ENCODE measurements around the gene LEKR1. TPM values are rescaled to one million over a fixed set of nuclear protein-coding genes. Genes with fewer than 3 reads are reported as not detected.

LEKR1 gene
- total RNA-seq (1 to 10 TPM in 1 of 2 donors, under 1 TPM in 1; 0.76 to 1.6 TPM), polyA plus RNA-seq (ENCODE audit: insufficient read length in 6 of 6) (1 to 10 TPM; 1.6 to 3.8 (median 2.3) TPM)
- long read RNA-seq, donor 1, partial matches to known transcripts, result 0 of 1 reads
- long read RNA-seq, donor 1, other reads (novel, unspliced or antisense), result 0 of 1 reads
- long read RNA-seq, donor 2, result 0 reads
- long read RNA-seq, donor 3, result 0 reads
- long read RNA-seq, donor 4, partial matches to known transcripts, result 0 of 1 reads
- long read RNA-seq, donor 4, other reads (novel, unspliced or antisense), result 1 of 1 reads
- long read RNA-seq, donor 5, result 0 reads
- long read RNA-seq, donor 6, result 0 reads
- long read RNA-seq, donor 7, result 0 reads
- long read RNA-seq, donor 8, partial matches to known transcripts, result 0 of 1 reads
- long read RNA-seq, donor 8, other reads (novel, unspliced or antisense), result 0 of 1 reads
- long read RNA-seq, donor 9, result 0 reads
- long read RNA-seq, donor 10, partial matches to known transcripts, result 0 of 1 reads
- long read RNA-seq, donor 10, other reads (novel, unspliced or antisense), result 1 of 1 reads
- long read RNA-seq, donor 11, result 0 reads
- long read RNA-seq, donor 12, result 0 reads

DNA sequence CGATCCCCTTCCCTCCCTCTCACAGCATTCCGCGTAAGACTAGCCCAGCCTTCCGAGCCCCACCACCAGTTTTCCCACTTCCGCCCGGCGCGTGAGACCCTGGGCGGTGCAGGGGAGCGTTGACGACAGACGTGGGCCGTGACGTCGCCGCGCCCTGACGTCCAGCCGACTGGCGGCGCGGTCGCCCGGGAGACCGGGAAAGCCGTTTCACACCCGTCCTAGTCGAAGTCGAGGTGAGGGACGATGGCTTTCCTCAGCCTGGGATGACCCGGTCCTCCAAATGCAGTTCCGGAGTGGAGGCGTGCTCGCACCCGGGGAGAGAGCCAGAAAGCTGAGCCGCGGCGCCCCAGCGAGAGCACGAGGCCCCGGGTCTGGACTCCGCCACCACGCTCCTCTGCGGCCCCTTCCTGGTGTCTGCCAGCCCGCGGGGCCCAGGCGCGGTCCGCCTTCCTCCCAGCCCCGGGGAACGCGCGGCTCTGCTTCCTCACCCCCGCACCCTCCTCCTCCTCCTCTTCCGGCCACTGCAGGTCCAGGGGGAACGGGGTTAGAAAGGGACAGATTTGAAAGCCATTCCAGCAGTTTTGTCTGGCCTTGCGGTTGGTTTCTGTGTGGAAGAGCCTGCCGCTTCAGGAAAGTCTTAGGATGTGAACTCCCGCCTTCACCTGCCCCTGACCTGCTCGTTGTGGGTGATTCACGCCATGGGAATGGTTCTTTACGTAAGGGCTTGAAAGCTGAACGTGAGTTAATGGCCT lies at the start of gene LEKR1:
Gene LEKR1, plus strand, starts transcription at position 210 of the 752 bp plus-strand sequence. CDS start 2,977 bp downstream, outside the sequence.
- H3K27ac ChIP-seq, result peak within 1 kb of the TSS; percentile 92 to 94
- H3K27me3 ChIP-seq, result no peaks in the 10 kb centered on the region
- H3K4me3 ChIP-seq, result peak within 1 kb of the TSS; percentile 66 to 69
- DNase-seq (peak; percentile 84 to 96 (median 93)), ATAC-seq (peak; percentile 96)
- no peaks in the 10 kb centered on the region for H3K36me3 ChIP-seq
- TF ChIP-seq, protein P1, sequence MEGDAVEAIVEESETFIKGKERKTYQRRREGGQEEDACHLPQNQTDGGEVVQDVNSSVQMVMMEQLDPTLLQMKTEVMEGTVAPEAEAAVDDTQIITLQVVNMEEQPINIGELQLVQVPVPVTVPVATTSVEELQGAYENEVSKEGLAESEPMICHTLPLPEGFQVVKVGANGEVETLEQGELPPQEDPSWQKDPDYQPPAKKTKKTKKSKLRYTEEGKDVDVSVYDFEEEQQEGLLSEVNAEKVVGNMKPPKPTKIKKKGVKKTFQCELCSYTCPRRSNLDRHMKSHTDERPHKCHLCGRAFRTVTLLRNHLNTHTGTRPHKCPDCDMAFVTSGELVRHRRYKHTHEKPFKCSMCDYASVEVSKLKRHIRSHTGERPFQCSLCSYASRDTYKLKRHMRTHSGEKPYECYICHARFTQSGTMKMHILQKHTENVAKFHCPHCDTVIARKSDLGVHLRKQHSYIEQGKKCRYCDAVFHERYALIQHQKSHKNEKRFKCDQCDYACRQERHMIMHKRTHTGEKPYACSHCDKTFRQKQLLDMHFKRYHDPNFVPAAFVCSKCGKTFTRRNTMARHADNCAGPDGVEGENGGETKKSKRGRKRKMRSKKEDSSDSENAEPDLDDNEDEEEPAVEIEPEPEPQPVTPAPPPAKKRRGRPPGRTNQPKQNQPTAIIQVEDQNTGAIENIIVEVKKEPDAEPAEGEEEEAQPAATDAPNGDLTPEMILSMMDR (IDR thresholded peaks at IDR 0.05), result no peak
- intact Hi-C loops (cut with DNase I), result loop anchor here in 1 of 2 donors (5.0 kb wide), 1 partner anchor 311 kb away; no protein-coding TSS in a partner anchor
- H3K4me1 ChIP-seq, result peaks cover 0 to 8% of the 10 kb centered on the region in 2 donors
- no peaks in the 10 kb centered on the region for H3K9me3 ChIP-seq

DNA sequence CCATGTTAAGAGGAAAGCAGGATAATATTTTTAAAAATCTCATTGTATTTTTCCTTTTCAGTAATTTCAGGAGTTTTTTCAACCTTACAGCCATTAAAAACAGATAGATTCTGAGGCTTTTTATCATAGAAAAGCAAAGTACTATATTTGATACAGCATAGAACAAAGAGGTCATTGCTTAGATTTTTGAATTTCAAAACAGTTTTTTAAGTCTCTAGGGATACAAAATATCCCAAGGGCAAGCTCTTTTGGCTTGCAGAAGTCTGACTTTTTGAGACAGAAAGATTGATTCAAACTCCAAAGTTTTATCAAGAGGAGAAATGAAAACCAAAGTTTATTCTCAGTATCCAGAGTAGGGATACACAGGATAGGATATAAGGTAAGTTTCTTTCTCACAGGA lies 49.3 kb upstream of the LEKR1 start:
- intact Hi-C loops (cut with DNase I), result no loop called here
- Histone ChIP-seq H3K4me3 (no peak overlapping the region), H3K9me3 (no peaks in the 10 kb centered on the region), H3K27ac (no peak overlapping the region), H3K4me1 (no peaks in the 10 kb centered on the region), H3K36me3 (no peaks in the 10 kb centered on the region), H3K27me3 (no peaks in the 10 kb centered on the region)
- ATAC-seq (no peak), DNase-seq (no peak)
- TF ChIP-seq, protein P1 (IDR thresholded peaks at IDR 0.05), result no peak

DNA sequence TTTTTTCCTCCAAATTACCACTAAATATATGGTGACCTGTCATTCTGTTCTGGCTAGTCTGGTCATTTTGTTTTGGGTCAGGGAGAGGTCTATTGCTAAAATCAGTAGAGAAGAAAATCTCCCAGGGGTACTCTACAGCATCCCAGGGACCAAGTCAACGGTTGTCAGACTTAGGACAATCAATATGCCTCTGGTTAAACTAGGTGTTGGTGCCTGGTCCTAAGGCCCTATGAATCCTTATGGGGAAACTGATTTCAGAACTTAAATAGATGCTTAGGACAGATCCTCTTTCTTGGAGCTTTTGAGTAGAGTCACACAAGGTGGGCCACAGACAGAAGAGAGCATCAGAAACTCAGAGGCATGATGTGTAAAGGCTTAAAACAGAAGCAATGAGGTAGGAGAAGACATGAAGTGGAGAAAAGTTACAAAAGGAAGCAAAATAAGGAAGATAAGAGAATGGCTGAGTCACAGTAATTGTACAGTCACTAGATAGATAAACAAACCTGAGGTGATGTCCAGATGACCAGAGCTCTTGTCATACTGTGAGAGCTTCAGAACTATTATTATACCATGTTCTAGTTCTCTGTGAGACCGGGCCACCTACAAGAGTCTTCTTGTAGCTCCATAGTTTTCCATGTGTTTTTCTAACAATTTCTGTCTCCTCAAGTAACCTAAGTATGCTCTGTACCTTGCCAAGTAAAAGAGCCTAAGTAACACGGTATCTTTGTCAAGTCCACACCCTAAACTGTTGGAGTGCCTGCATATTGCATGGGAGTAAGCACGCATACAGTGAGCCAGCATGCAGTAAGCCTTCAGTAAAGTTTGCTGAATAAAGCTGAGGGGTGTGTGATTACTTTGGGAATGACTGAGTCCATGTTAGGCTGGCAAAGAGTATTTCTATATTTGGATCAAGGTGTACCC lies 44.6 kb upstream of the LEKR1 start:
- Histone ChIP-seq H3K9me3 (no peaks in the 10 kb centered on the region), H3K4me1 (no peaks in the 10 kb centered on the region), H3K27ac (no peak overlapping the region), H3K4me3 (no peak overlapping the region), H3K36me3 (no peaks in the 10 kb centered on the region), H3K27me3 (no peaks in the 10 kb centered on the region)
- ATAC-seq (peak; percentile 93), DNase-seq (no peak)
- TF ChIP-seq, protein P1 (IDR thresholded peaks at IDR 0.05), result no peak
- intact Hi-C loops (cut with DNase I), result no loop called here

DNA sequence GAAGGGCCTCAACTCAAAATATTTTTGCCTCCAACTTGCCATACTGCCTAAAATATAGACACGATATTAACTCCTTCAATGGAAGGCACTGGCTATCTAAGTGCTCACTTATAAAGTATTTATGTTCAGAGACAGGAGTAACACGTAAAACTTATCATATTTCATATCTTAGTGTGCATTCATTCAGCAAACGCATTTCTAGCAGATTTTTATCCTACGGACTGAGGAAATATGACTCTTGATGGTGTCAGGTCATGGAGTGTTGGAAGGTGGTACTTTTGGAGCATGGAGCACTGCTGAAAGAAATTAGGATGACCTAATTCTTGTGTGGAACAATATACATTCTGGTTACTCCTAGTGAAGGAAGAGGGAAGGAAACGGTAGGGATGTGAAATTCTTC lies 43.8 kb upstream of the LEKR1 start:
- H3K9me3 ChIP-seq, result no peaks in the 10 kb centered on the region
- H3K36me3 ChIP-seq, result no peaks in the 10 kb centered on the region
- intact Hi-C loops (cut with DNase I), result no loop called here
- ATAC-seq, result no peak
- no peaks in the 10 kb centered on the region for H3K4me1 ChIP-seq
- no peak overlapping the region for H3K27ac ChIP-seq
- TF ChIP-seq, protein P1 (IDR thresholded peaks at IDR 0.05), result no peak
- DNase-seq, result no peak
- no peak overlapping the region for H3K4me3 ChIP-seq
- H3K27me3 ChIP-seq, result no peaks in the 10 kb centered on the region

Data from left lung (tissue), 14 donors.